NCI-H2196 treated with DMSO at 0.1 percent for 48 hours (cell line): ENCODE measurements around the gene JOSD2.
A peak's percentile ranks its signal among the peaks of the same experiment; 100 is the strongest.

Experiments used
- DNase-seq: peaks from one replicate; lab custom pipeline; 2025; ENCODE audit not compliant: unreplicated experiment; lab: John Stamatoyannopoulos, UW

The JOSD2 gene

GRCh38 chr19:50514346-50515167 is 3.6 kb upstream of the JOSD2 start:
- DNase-seq = peak; percentile 31

GRCh38 chr19:50513746-50514345 is 2.9 kb upstream of the JOSD2 start, which contains the start of gene ASPDH:
ASPDH (minus strand) TSS chr19:50513913; CDS start chr19:50513823, 90 bp downstream.
- DNase-seq = no peak

GRCh38 chr19:50512999-50513745 is 2.2 kb upstream of the JOSD2 start:
- no peak for DNase-seq

GRCh38 chr19:50512112-50512998 is 1.4 kb upstream of the JOSD2 start:
- DNase-seq = no peak

GRCh38 chr19:50510700-50511068 is 307 bp downstream of the JOSD2 start:
- DNase-seq = peak; percentile 81

GRCh38 chr19:50510121-50510670 is 795 bp downstream of the JOSD2 start:
- DNase-seq = no peak

GRCh38 chr19:50509366-50509765 is 1.6 kb downstream of the JOSD2 start:
- DNase-seq = no peak

GRCh38 chr19:50508843-50509190 is 2.2 kb downstream of the JOSD2 start:
- no peak for DNase-seq

- DNase-seq = no peak
These were observed 3.6 kb downstream of the JOSD2 start for GRCh38 chr19:50507376-50507775.

- DNase-seq = no peak
These were observed 4.3 kb downstream of the JOSD2 start for GRCh38 chr19:50506700-50507099.

GRCh38 chr19:50505856-50506611 is 5.0 kb downstream of the JOSD2 start:
- no peak for DNase-seq

- no peak for DNase-seq
These were observed 9.2 kb downstream of the JOSD2 start for GRCh38 chr19:50501568-50502475.

GRCh38 chr19:50501186-50501567 is 9.8 kb downstream of the JOSD2 start:
- DNase-seq = no peak

- DNase-seq = no peak
These were observed 10.2 kb downstream of the JOSD2 start for GRCh38 chr19:50500753-50501151.

GRCh38 chr19:50500060-50500752 is 10.8 kb downstream of the JOSD2 start:
- DNase-seq = no peak

GRCh38 chr19:50498219-50499056 is 12.6 kb downstream of the JOSD2 start:
- DNase-seq = no peak

- no peak for DNase-seq
These were observed 14.0 kb downstream of the JOSD2 start for GRCh38 chr19:50497022-50497405.
